GM19452 (cell line): Measurements from ENCODE around the gene NOTUM.

Experiments used
- ATAC-seq: cut with Tn5 transposase; IDR thresholded peaks from one replicate; pipeline ENCODE4 v1.9.1; 2021; ENCODE audit not compliant: unreplicated experiment

NOTUM gene

DNA sequence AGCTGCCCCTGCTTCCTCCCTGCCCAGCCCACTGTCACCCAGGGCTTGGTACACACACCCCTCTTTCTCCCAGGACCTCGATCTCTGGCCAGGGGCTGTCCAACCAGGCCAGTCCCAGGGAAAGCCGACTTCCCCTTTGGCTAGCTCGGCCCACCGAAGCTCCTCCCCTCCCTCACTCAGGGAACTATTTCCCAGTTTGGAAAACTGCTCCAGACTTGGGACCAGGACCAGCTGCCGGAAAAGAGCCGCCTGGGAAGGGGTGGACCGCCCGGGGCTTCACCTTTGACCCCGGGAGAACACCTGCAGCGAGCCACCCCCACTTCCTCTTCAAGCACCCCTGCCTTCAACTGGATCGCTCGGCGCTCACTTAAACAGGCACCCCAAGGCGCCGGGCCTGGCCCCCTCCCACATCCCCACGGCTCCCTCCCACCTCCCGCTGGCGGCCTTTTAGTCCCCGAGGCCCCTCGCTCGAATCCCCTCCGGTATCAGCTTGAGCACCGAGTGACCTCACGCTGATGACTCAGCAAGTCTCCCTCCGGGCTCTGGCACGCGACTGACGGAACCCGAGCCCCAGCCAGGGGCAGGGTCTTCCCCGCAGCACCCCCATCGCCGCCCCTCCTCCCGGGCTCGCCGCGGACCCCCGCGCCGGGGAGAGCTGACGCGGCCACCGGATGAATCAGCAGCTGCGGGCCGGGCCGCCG lies 34.4 kb downstream of the NOTUM start:
- peak; percentile 26 for ATAC-seq

DNA sequence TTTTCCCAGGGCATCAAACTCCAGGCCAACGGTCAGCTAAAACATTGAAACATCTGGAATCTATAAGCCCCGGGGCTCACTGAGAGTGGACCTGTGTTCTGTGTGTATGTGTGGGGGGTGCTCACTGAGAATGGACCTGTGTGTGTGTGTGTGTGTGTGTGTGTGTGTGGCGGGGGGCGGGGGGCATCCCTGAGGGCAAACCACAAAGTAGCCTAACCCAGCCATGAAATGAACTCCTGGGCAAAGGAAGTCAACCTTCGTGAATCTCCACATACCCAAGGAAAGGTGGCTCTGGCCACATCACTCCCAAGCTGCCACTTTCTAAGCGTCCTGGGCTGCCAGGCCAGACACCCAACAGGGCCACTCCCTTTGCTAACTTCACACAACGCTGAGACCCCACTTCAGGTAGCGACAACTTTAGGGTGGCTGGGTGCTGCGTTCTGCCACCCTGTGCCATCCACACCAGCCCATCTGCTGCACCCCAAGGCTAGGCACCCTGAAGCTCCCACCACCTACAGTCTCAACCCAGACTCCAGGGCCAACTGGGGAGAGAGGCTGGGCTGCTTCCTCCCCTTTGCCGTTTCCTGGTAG lies 35.0 kb downstream of the NOTUM start:
- no peak for ATAC-seq

DNA sequence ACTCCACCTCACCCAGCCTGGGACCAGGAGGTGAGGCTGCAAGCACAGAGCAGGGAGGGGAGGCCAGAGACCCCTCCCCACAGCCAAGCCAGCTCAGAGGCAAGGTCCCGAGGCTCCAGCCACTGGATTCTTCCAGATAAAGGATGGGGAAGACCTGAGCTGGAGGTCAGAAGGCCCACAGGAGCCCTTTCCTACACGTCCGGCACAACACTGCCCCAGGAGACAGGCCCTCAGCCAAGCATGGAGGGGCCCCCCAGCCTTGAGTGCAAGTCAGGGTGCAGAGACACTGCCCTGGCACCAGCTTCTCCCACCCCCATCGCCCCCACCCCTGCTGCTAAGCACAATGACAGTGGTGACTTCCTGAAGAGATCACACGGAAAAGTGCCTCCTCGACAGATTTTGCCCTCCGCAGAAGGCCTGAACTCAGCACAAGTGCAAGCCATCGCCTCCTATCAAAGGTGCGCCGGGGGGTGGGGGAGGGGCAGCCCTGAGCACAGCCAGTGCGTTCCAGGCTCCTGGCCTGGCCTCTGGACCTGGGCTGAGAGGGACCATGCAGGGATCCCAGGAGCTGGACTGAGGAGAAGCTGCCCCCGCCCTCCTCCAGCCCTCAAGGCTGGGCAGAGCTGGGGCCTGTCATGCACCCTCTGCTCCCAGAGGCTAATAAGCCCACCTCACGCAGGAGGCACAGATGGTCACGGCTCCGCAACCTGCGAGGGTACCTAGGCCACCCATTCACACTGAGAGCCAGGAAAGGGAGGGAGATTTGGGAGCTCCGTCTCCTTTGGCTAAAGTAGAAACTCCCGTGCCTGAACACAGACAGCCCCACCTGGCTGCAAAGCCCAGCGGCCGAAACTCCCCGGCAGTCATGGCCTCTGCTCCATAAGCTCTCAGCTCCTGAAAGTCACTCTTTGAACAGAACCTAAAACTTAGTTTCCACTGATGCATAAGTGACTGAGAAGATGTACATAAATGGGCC lies 36.1 kb downstream of the NOTUM start:
- ATAC-seq: no peak

DNA sequence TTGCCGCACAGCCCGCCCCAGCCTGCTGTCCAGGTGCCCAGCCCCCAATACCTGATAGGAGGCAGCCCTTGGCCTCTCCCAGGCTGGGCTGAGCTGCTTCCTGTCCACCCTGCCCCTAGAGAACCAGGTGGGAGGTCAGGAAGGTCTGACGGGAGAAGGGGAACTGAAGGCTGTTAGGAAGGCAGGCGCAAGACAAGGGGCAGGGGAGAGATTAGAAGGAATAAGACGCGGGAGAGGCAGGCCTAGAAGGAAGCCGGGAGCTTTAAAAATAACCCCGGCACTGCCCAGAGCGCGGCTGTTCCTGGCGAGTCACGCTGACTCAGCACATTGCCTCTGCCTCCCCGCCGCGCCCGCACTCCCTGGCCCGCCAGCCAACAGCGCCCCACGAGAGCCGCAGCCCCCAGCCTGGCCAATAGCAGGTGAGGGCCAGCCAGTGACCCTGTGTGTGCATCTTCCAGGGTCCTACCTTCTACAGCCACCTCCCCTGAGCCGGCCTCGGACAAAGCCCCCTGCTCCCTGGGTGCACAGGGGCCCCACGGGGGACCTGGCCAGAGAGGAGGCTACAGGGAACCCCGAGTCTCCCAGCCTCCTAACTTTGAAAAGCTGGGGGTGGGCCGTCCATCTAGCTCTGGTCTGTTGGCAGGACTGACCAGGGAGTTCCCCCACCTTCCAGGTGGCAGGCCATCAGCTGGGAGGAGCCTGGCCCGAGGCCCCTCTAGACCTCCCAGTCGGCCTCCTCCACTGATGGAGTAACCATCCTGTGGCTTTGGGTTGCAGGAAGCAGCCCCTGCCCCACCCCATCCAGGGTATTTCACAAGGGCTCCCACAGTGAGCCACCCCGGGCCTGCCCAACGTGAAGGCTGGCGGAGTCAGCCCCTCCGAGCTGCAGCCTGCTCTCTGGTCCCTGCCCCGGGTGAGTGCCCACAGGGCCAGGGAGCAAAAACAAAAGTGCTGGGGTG lies 37.4 kb downstream of the NOTUM start:
- no peak for ATAC-seq

DNA sequence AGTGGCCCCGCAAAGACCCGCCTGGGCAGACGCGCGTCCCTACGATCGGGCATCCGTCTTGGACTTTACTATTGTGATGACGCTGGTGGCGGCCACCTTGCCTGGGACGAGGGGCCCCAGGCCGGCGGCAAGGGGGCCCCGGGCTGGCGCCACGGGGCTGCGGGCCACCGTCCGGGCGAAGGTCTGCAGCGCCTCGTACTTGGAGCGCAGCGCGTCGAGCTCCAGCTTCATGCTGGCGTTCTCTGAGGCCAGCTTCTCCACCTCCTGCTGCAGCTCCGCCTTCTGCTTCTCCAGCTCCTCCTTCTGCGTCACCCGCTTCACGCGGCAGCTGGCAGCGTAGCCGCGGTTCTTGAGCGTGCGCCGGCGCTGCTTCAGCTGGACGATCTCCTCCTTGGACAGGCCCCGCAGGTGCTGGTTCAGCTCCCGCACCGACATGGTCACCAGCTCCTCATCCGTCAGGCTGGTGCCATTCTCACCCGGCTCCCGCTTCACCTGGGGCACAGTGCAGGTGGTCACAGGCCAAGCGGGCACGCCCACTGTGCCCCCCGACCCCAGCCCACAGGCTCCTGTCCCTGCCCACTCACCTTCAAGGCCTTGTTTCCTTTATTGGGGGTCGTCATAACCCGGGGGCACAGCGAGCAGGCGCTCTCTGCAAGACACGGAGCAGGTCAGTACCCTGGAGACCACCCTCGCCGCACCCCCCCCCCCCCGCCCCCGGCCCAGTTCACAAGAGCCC lies 38.3 kb downstream of the NOTUM start:
- no peak for ATAC-seq

DNA sequence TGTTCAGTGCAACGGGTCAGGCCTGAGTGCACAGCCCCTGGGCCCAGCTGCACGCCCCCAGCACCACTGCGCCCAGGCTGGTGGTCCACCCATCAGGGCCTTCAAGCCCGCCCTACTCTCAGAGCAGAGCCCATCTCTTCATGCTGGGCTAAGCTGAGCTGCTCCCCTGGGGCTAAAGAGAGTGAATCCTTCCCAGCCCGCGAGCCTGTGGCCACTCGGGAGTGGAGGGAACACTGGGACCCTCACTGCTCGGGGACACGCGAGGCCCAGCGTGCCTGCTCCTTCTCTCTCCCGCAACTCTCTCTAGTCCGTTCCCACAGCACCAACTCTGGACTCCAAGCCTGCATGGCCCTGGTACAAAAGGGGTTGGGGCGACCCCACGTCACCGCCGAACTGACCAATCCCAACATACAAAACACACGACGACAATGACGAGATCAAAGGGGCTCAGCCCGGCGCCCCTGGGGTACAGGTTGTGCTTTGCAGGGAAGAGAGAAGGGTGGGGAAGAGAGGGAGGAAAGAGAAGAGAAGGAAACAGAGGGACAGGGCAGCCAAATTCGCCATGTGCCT lies 38.9 kb downstream of the NOTUM start:
- ATAC-seq: no peak

DNA sequence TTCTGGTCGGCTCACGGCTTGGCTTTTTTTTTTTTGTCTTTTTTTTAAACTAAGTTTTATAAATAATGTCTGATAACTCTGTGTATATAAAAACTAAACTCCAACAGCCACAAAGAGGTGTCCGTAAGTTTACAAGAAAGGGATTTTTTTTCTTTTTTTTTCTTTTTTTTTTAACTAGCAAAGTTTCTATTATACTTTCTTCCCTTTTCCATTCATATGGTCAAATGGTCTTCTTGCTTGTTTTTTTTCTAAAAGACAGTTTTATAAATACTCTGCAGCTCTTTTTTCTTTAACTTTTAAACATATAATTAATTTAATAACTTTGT lies 39.5 kb downstream of the NOTUM start:
- no peak for ATAC-seq

DNA sequence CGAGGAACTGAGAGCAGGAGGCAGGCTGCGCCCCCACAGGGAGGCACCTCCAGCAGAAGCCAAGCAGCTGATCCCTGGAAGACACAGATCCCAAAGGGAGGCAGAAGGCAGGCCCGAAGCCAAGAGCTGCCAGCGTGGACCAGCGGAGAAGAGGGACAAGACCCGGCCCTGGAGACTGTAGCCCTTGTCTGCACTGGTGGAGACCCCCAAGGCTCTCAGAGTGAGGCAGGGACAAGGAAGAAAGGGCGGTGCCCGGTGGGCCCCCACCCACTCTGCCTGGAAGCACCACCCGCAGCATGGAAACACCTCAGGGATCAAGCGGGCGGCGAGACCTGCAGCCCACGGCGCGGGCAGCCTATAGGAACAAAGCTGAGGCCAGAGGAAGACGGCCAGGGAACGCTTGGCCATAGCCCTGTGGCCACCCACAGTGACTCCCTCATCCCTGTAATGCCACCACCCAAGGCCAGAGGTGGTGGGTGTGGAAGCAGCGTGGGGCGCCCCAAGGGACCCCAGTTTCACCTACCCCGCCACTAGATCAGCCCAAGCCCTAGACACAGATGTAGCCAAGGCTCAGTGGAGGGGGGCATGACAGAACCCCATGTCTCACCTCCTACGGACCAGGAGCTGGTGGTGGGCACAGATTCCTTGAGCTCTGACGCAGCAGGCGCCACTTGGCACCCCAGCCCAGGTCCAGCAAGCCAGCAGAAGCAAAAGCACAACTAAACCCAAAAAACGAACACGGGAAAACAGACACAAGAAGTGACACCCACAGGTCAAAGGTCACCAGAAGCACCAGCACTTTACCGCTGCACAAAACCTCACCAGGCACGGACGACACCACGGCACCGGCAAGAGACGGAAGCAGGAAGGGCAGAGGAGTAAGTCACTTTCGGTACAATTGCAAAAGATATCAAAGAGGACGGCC lies 40.1 kb downstream of the NOTUM start:
- ATAC-seq: no peak

DNA sequence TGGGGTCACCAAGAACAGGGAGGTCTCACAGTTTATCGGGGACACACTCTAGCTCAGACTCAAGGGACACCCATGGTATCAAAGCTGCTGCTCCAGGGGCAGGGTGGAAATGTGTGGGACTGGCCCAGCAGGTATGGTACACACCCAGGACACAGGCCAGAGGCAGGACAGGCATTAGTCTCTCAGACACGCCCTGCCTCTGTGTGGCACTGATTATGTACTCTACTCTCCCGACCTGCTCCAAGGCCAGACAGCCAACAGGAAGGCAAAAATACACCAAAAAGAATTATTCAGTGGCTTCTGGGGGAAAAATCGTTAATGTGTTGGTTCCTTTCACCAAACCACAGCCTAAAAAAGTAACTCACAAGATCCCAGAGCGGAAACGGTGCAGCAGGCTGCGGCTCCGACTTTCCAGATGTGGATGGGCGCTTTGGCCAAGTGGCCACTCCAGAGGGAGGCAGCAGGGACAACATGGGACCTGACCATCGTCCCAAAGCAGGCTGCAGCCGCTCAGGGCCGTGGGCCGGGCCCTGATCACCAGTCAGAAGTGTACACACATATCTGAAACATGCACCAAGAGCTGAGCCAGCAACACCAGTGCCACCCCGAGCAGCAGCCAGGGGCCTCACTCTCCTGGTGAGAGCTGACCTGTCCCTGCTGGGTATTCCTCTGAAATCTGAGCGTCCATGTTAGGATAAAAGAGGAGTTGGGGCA lies 42.0 kb downstream of the NOTUM start:
- ATAC-seq: no peak

DNA sequence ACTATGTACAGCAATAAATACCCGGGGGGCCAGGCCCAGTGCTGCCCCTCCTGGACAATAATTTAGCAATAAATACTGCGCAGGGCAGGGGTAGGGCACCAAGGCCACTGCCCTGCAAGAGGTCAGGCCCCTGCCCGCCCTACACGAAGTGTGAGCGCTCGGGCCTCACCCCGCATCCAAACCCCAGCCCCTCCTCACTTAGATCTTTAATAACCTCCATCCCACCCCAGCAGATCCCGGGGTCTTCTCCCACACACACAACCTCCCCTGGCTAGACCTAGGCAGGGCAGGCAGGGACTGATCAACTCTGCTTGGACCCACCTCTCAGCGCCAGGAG lies 42.7 kb downstream of the NOTUM start:
- ATAC-seq: peak; percentile 7

DNA sequence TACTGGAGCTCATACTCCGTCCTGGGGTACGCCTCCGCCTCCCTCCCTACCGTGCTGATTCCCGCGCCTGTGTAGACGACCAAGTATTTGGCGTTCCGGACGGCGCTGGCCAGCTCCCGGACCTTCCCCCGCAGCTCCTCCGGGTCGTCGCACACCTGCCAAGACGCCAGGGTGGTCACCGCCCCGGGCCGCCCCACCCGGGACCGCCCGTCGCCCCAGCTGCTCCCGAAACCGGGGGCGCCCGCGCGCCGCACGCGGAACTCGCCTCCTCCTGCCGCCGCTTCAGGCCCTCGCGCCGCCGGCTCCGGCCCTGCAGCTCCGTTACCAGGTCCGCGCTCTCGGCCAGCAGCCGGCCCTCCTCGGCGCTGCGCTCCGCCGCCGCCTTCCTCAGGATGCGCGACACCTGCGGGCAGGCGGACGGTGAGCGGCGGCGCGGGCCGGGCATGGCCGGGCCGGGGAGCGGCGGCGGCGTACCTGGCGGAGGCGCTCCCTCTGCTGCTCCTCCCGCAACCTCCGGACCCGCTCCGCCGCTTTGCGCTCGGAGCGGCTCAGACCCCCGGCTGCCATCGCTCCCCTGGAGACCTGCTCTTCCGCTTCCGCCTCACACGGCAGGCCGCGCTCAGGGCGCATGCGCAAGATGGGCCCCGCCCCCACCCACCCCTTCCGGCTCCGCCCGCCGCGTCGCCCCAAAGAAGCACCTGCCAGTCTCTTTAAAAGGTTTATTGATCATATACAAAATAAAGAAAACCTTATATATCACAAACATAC lies 43.2 kb downstream of the NOTUM start, which contains the start of gene SIRT7:
Gene SIRT7, minus strand, starts transcription at position 612 of the 768 bp plus-strand sequence. Its CDS starts 45 bp downstream, at position 567.
- peak; percentile 70 for ATAC-seq

DNA sequence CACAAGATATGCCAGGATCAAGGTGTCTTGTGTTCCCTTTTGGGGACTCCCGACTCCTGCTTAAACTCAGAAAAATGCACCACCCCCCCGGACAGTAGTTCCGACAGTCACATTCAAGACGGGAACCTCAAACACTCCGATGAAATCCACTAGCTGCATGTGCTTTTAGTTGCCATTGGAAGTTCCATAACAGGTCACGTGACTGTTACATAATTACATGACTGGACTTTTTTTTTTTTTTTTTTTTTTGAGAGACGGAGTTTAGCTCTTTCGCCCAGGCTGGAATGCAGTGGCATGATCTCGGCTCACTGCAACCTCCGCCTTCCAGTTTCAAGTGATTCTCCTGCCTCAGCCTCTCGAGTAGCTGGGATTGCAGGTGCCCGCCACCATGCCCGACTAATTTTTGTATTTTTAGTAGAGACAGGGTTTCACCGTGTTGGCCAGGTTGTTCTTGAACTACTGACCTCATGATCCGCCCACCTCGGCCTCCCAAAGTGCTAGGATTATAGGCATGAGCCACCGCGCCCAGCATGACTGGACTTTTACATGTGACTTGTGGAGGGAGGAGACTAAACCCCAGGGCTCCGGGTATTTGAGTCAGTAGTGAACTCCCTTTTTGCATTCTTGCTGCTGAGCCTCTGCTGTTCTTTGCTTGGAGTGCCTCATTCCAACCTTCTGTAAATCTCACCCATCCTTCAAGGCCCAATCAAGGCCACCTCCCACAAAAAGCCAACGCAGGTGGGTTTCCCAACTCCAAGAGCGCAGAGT lies 44.6 kb downstream of the NOTUM start:
- ATAC-seq: no peak

DNA sequence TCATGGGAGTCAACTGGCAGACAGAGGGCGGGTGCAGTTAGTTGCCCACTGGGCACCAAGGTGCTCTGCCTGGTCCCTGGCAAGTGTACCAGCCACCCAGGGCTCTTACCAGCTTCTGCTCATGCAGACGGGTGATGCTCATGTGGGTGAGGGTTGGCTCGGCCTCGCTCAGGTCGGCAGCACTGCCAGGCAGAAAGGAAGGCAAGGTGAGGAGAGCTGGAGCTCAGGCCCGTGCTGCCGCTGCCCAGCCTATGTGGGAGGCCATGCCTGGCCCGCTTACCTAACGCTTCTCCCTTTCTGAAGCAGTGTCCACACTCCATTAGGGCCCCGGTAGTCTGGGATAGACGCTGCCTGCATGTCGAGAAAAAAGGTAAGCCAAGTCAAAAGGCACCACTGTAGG lies 45.7 kb downstream of the NOTUM start:
- no peak for ATAC-seq

DNA sequence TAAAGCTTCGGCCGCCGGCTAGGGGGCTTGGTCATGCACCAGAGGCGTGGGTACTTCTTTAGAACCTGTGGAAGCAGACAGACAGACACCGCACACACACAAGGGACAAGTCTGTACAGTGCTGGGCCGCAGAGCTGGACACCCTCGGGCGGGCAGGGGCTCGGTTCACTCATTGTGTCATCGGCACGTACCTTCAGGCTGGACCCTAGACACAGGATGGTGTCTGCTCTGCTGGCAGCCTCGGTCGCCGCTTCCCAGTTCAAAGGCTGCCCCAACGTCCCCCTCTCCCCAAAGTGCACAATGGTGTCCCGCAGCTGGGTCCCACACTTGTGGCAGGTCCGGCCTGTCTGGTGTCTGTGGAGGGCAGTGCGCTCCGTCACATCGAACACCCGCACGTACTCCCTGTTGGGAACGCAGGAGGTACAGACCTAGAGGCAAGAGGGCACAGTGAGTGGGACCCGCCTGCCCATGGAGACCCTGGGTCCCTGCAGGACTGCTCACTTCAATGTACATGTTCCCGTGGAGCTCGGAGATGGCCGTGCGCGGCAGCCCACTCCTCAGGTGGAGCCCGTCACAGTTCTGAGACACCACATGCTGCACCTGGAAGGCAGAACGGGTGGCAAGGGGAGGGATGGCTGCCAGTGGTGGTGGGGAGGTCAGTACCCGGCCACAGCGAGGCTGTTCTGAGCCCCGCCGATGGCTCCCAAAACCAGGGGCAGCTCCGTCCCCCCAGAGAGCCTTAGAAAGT lies 46.7 kb downstream of the NOTUM start:
- no peak for ATAC-seq

DNA sequence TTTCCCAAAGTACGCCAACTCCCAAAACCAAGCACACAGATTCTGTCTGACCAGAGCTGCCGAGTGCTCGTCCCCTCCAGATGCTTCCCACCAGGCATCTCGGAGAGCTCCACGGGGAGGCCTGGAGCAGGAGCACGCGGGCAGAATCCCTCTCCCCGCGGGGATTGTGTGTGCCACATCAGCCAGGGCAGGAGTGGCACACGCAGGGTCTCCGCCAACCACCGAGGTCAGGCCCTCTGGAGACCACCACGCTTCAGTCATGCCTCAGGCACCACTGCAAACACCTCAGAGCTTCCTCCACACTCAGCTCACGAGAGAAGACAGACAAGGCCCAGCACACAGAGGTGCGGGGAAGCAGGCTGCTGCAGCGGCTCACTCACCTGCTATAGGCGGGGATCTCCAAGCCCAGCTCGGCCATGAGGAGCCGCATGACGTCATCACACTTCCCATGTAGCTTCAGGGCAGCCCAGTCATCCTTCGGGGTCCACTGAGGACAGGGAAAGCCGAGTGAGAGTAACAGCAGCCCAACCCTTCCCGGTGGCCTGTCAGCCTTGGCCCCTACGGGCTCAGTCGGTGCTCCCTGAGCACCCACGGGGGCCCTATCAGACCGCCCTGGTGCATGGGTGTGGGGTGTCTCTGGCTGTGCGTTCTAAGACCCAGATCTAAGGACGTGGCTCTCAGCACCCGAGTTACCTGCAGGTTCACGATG lies 47.4 kb downstream of the NOTUM start:
- ATAC-seq: no peak
